HL-60 (cell line): Measurements from ENCODE around the gene SCAI.
"Not testable (repeated sequence)": the region's sequence is repeated elsewhere in the genome, so short reads cannot be mapped to it uniquely, and the experiment has no call there.

Experiments
- GABPA ChIP-seq: IDR thresholded peaks from 2 replicates; pipeline ENCODE4 v1.6.1; 2012; ENCODE audit warnings: low read depth
- POLR2AphosphoS5 ChIP-seq: IDR thresholded peaks from 2 replicates; pipeline ENCODE4 v1.6.1; 2012; ENCODE audit warnings: low read depth
- REST ChIP-seq: IDR thresholded peaks from 2 replicates; pipeline ENCODE4 v1.6.1; 2012; ENCODE audit warnings: low read depth; ENCODE audit not compliant: insufficient replicate concordance
- SPI1 ChIP-seq: IDR thresholded peaks from 2 replicates; pipeline ENCODE4 v1.6.1; 2012; ENCODE audit warnings: low read depth, mild to moderate bottlenecking, borderline replicate concordance
- TF ChIP-seq, protein P1 (sequence below): IDR thresholded peaks from one replicate; pipeline ENCODE4 v1.5.1; 2011; ENCODE audit warnings: low read length, control low read depth, inconsistent platforms; ENCODE audit not compliant: insufficient read depth

DNA sequence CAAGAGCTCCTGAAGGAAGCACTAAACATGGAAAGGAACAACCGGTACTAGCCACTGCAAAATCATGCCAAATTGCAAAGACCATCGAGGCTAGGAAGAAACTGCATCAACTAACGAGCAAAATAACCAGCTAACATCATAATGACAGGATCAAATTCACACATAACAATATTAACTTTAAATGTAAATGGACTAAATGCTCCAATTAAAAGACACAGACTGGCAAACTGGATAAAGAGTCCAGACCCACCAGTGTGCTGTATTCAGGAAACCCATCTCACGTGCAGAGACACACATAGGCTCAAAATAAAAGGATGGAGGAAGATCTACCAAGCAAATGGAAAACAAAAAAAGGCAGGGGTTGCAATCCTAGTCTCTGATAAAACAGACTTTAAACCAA lies 131.3 kb downstream of the SCAI start:
- TF ChIP-seq, protein P1, sequence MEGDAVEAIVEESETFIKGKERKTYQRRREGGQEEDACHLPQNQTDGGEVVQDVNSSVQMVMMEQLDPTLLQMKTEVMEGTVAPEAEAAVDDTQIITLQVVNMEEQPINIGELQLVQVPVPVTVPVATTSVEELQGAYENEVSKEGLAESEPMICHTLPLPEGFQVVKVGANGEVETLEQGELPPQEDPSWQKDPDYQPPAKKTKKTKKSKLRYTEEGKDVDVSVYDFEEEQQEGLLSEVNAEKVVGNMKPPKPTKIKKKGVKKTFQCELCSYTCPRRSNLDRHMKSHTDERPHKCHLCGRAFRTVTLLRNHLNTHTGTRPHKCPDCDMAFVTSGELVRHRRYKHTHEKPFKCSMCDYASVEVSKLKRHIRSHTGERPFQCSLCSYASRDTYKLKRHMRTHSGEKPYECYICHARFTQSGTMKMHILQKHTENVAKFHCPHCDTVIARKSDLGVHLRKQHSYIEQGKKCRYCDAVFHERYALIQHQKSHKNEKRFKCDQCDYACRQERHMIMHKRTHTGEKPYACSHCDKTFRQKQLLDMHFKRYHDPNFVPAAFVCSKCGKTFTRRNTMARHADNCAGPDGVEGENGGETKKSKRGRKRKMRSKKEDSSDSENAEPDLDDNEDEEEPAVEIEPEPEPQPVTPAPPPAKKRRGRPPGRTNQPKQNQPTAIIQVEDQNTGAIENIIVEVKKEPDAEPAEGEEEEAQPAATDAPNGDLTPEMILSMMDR: not testable (repeated sequence)
- TF ChIP-seq GABPA, POLR2AphosphoS5, REST, SPI1: not testable (repeated sequence)
